ENCODE data around the gene TMEM186. TPM values are rescaled to one million over a fixed set of nuclear protein-coding genes. Genes with fewer than 3 reads are reported as not detected.
"Not testable (repeated sequence)": the region's sequence is repeated elsewhere in the genome, so short reads cannot be mapped to it uniquely, and the experiment has no call there.

Gene TMEM186
- total and polyA plus RNA-seq, 2 of the 4 experiments (the other 2 are of a cell fraction): 5.7 to 6.8 TPM

DNA sequence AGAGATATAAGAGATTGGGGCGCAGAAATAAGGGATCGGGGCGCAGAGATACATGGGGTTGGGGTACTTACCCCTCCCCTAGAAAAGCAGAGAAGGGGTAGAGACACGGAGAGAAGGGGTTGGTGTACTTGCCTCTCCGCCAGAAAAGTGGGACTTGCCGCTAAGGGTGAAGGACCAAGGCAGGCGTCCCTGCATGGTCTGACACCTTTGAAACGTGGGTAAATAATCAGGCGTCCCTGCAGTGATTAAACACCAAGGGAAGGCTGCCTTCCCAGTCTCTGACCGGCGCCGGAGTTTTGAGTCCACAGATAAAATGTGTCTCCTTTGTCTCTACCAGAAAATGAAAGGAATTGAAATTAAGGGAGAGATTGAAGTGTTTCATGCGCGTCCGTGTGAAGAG is 40.2 kb upstream of the TMEM186 start:
- CTCF ChIA-PET: not testable (repeated sequence)

GRCh38 chr16:8836797-8837196 is 39.4 kb upstream of the TMEM186 start:
- H3K23ac ChIP-seq (ENCODE audit: low read depth, low read length); CTCF ChIA-PET; H2BK20ac ChIP-seq (ENCODE audit: low read depth, low read length); H3K14ac ChIP-seq (replicated peaks; ENCODE audit: low read depth, low read length); H3K9me3 ChIP-seq (ENCODE audit: control insufficient read depth, insufficient read depth, low read length); H3K27me3 ChIP-seq (ENCODE audit: control insufficient read depth, insufficient read depth, low read length); H3K4me3 ChIP-seq (ENCODE audit: insufficient read depth, low read depth, low read length); intact Hi-C loops (cut with micrococcal nuclease); H2BK5ac ChIP-seq (ENCODE audit: low read depth, low read length, poor library complexity, severe bottlenecking); H2BK15ac ChIP-seq (ENCODE audit: low read depth, low read length); dilution Hi-C loops (cut with HindIII; ENCODE audit: low sequenced_read_pairs, unreplicated experiment); H3K4me1 ChIP-seq (ENCODE audit: control insufficient read depth, insufficient read depth, low read length); H4K91ac ChIP-seq (ENCODE audit: insufficient read depth, low read depth, low read length); H2AK5ac ChIP-seq (ENCODE audit: low read depth, low read length); H3K4ac ChIP-seq (ENCODE audit: low read depth, low read length); H3K4me2 ChIP-seq (ENCODE audit: low read depth, low read length); H3K56ac ChIP-seq (ENCODE audit: extremely low read depth, insufficient read depth, low read length); H2BK120ac ChIP-seq (ENCODE audit: low read depth, low read length); H3K18ac ChIP-seq (ENCODE audit: low read depth, low read length); H2AFZ ChIP-seq (replicated peaks; ENCODE audit: low read length, poor library complexity); POLR2A ChIA-PET (ENCODE audit: unreplicated experiment); H4K5ac ChIP-seq (ENCODE audit: low read depth, low read length); BruUV-seq (replicated peaks); H4K8ac ChIP-seq (ENCODE audit: low read depth in 2 of 2, low read length in 2 of 2); ATAC-seq (ENCODE audit: low read depth); in situ Hi-C loops (cut with MboI; ENCODE audit: low sequenced_read_pairs); H2AK9ac ChIP-seq (replicated peaks; ENCODE audit: low read depth, low read length, poor library complexity); DNase-seq; H3K27ac ChIP-seq (ENCODE audit: insufficient read depth, low read length); H3K9ac ChIP-seq (ENCODE audit: low read depth, low read length); H3K9me1 ChIP-seq (ENCODE audit: insufficient read depth, low read length); H3K36me3 ChIP-seq (ENCODE audit: control insufficient read depth, insufficient read depth, low read length): not testable (repeated sequence)
- peaks cover 7 to 32% of the 10 kb centered on the region in 2 experiments; a peak in 3 of 4 replicates for H3K79me1 ChIP-seq (ENCODE audit: low read depth in 1 of 2, low read length in 2 of 2)
- peaks cover 26% of the 10 kb centered on the region for H4K20me1 ChIP-seq (ENCODE audit: insufficient read depth, low read length)
- 63% methylated on average over 1 of the region's 7 CpGs; no CpG with 5 or more reads in 1 of the 2 experiments for WGBS, 2 experiments (ENCODE audit: extremely low coverage in 2 of 2, insufficient read length in 1 of 2)

More for the DNA sequence above, 40.2 kb upstream of the TMEM186 start:
- H3K4ac ChIP-seq (ENCODE audit: low read depth, low read length); ATAC-seq (ENCODE audit: low read depth); H3K9me3 ChIP-seq (ENCODE audit: control insufficient read depth, insufficient read depth, low read length); H3K27ac ChIP-seq (ENCODE audit: insufficient read depth, low read length); H3K9ac ChIP-seq (ENCODE audit: low read depth, low read length); H2BK15ac ChIP-seq (ENCODE audit: low read depth, low read length); POLR2A ChIA-PET (ENCODE audit: unreplicated experiment); H2AK5ac ChIP-seq (ENCODE audit: low read depth, low read length); intact Hi-C loops (cut with micrococcal nuclease); H2BK120ac ChIP-seq (ENCODE audit: low read depth, low read length); H2BK20ac ChIP-seq (ENCODE audit: low read depth, low read length); H3K36me3 ChIP-seq (ENCODE audit: control insufficient read depth, insufficient read depth, low read length); H4K8ac ChIP-seq (ENCODE audit: low read depth in 2 of 2, low read length in 2 of 2); H3K4me1 ChIP-seq (ENCODE audit: control insufficient read depth, insufficient read depth, low read length); H3K4me3 ChIP-seq (ENCODE audit: insufficient read depth, low read depth, low read length); BruUV-seq (replicated peaks); H2AFZ ChIP-seq (replicated peaks; ENCODE audit: low read length, poor library complexity); H3K27me3 ChIP-seq (ENCODE audit: control insufficient read depth, insufficient read depth, low read length); H4K5ac ChIP-seq (ENCODE audit: low read depth, low read length); H3K9me1 ChIP-seq (ENCODE audit: insufficient read depth, low read length); H3K4me2 ChIP-seq (ENCODE audit: low read depth, low read length); H3K56ac ChIP-seq (ENCODE audit: extremely low read depth, insufficient read depth, low read length); H3K23ac ChIP-seq (ENCODE audit: low read depth, low read length); dilution Hi-C loops (cut with HindIII; ENCODE audit: low sequenced_read_pairs, unreplicated experiment); H2AK9ac ChIP-seq (replicated peaks; ENCODE audit: low read depth, low read length, poor library complexity); in situ Hi-C loops (cut with MboI; ENCODE audit: low sequenced_read_pairs); DNase-seq; H3K14ac ChIP-seq (replicated peaks; ENCODE audit: low read depth, low read length); H4K91ac ChIP-seq (ENCODE audit: insufficient read depth, low read depth, low read length); H2BK5ac ChIP-seq (ENCODE audit: low read depth, low read length, poor library complexity, severe bottlenecking); H3K18ac ChIP-seq (ENCODE audit: low read depth, low read length): not testable (repeated sequence)
- no CpG with 5 or more reads among the region's 15 CpGs for WGBS, 2 experiments (ENCODE audit: extremely low coverage in 2 of 2, insufficient read length in 1 of 2)
- peaks cover 22% of the 10 kb centered on the region for H4K20me1 ChIP-seq (ENCODE audit: insufficient read depth, low read length)
- peaks cover 0 to 24% of the 10 kb centered on the region in 2 experiments; a peak in 3 of 4 replicates for H3K79me1 ChIP-seq (ENCODE audit: low read depth in 1 of 2, low read length in 2 of 2)
